Measurements from ENCODE around the gene UNC50. TPM values are rescaled to one million over a fixed set of nuclear protein-coding genes. Genes with fewer than 3 reads are reported as not detected.
A peak's percentile ranks its signal among the peaks of the same experiment; 100 is the strongest.

Gene UNC50
- polyA plus RNA-seq = 57.4 TPM
- long read RNA-seq, donor 1, transcript UNC50-201 (6 exons, 1,143 nt) = major isoform, 14 of 20 reads
- long read RNA-seq, donor 1, partial matches to known transcripts = 5 of 20 reads
- long read RNA-seq, donor 1, other reads (novel, unspliced or antisense) = 0 of 20 reads
- long read RNA-seq, donor 2, transcript UNC50-201 (6 exons, 1,143 nt) = major isoform, 50 of 59 reads
- long read RNA-seq, donor 2, partial matches to known transcripts = 0 of 59 reads
- long read RNA-seq, donor 2, other reads (novel, unspliced or antisense) = 5 of 59 reads
- long read RNA-seq, donor 3 = 0 reads
- long read RNA-seq, donor 4, partial matches to known transcripts = 0 of 3 reads
- long read RNA-seq, donor 4, other reads (novel, unspliced or antisense) = 0 of 3 reads
- long read RNA-seq, donor 5, transcript UNC50-201 (6 exons, 1,143 nt) = major isoform, 26 of 26 reads
- long read RNA-seq, donor 5, partial matches to known transcripts = 0 of 26 reads
- long read RNA-seq, donor 5, other reads (novel, unspliced or antisense) = 0 of 26 reads
- long read RNA-seq, donor 6, transcript UNC50-201 (6 exons, 1,143 nt) = major isoform, 24 of 25 reads
- long read RNA-seq, donor 6, partial matches to known transcripts = 0 of 25 reads
- long read RNA-seq, donor 6, other reads (novel, unspliced or antisense) = 0 of 25 reads
- long read RNA-seq, donor 7, transcript UNC50-201 (6 exons, 1,143 nt) = major isoform, 6 of 14 reads
- long read RNA-seq, donor 7, partial matches to known transcripts = 8 of 14 reads
- long read RNA-seq, donor 7, other reads (novel, unspliced or antisense) = 0 of 14 reads
- long read RNA-seq, donor 8, transcript UNC50-201 (6 exons, 1,143 nt) = major isoform, 37 of 46 reads
- long read RNA-seq, donor 8, partial matches to known transcripts = 0 of 46 reads
- long read RNA-seq, donor 8, other reads (novel, unspliced or antisense) = 7 of 46 reads
- long read RNA-seq, donor 9, transcript UNC50-201 (6 exons, 1,143 nt) = major isoform, 28 of 31 reads
- long read RNA-seq, donor 9, partial matches to known transcripts = 0 of 31 reads
- long read RNA-seq, donor 9, other reads (novel, unspliced or antisense) = 0 of 31 reads
- long read RNA-seq, donor 10, transcript UNC50-201 (6 exons, 1,143 nt) = major isoform, 34 of 47 reads
- long read RNA-seq, donor 10, partial matches to known transcripts = 11 of 47 reads
- long read RNA-seq, donor 10, other reads (novel, unspliced or antisense) = 0 of 47 reads
- long read RNA-seq, donor 11, transcript UNC50-201 (6 exons, 1,143 nt) = major isoform, 24 of 38 reads
- long read RNA-seq, donor 11, partial matches to known transcripts = 12 of 38 reads
- long read RNA-seq, donor 11, other reads (novel, unspliced or antisense) = 0 of 38 reads

DNA sequence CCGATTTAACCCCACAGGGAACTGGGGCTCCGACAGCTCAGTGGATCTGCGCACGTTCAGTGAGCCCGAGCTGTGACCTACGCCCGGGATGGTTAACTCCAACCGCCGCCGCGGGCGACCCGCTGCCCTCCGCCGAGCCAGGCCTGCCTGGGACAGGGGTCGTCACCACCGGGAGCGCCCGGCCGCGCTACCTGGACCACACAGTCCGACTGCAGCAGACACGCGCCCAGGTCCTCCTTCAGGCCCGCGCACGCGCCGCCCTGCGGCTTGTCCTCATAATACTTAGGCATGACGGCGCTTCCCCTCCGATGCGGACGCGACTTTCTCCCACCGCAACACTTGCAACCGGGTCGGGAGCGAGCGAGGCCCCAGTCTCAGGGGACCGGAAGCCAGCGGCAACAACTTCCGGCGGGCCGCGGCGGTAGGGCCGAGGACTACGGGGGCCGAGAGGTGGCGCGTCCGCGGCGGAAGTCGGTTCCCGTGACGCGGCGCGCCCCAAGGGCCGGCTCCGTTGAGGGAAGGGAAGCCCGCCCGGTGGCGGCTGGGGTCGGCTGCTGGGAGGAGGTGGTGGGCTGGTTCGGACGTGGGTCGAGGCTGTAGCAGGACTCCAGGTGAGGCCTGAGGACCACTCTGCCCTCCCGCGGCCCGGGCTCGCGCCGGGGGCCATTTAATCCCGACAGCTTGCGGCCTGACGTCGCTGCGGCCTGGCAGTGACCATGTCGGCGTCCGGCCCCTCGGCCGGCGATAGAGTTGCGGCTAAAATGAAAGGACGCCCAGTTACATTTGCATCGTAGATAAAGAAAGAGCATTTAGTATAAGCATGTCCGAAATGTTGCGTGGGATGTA is at the start of gene UNC50, which contains the start of gene COA5:
Gene UNC50 (plus strand): TSS at position 474 of the 846 bp plus-strand sequence. CDS start 1,171 bp downstream, outside the sequence.
Gene COA5 (minus strand): TSS at position 397 of the 846 bp plus-strand sequence. CDS start 107 bp downstream, at position 290.
- no CpG with 5 or more reads among the region's 93 CpGs for WGBS (ENCODE audit: insufficient coverage, low lambda C conversion rate)

GRCh38 chr2:98558852-98559530 is 49.4 kb upstream of the UNC50 start:
- WGBS (ENCODE audit: insufficient coverage, low lambda C conversion rate) = no CpG with 5 or more reads among the region's 16 CpGs
- no peaks in the 10 kb centered on the region for H3K4me1 ChIP-seq (ENCODE audit: control insufficient read depth, insufficient read depth, low read length)
- no peak for DNase-seq
- H3K27me3 ChIP-seq (ENCODE audit: control insufficient read depth, insufficient read depth, low read length) = no peaks in the 10 kb centered on the region
- no peak overlapping the region for H3K4me3 ChIP-seq (ENCODE audit: low read length)
- H3K27ac ChIP-seq (ENCODE audit: low read length) = no peak overlapping the region
- peaks cover 40% of the 10 kb centered on the region for H3K36me3 ChIP-seq (ENCODE audit: control insufficient read depth, insufficient read depth, low read length)
- H3K9me3 ChIP-seq (ENCODE audit: control insufficient read depth, low read depth, low read length) = no peaks in the 10 kb centered on the region

More for the DNA sequence above, at the start of gene UNC50, which contains the start of gene COA5:
- Histone ChIP-seq H3K4me1 (ENCODE audit: control insufficient read depth, insufficient read depth, low read length) (peaks cover 19% of the 10 kb centered on the region), H3K36me3 (ENCODE audit: control insufficient read depth, insufficient read depth, low read length) (peaks cover 18% of the 10 kb centered on the region), H3K9me3 (ENCODE audit: control insufficient read depth, low read depth, low read length) (no peaks in the 10 kb centered on the region), H3K4me3 (ENCODE audit: low read length) (peak within 1 kb of the TSS; percentile 81), H3K27me3 (ENCODE audit: control insufficient read depth, insufficient read depth, low read length) (no peaks in the 10 kb centered on the region), H3K27ac (ENCODE audit: low read length) (peak within 1 kb of the TSS; percentile 89)
- peak; percentile 88 to 94 for DNase-seq

DNA sequence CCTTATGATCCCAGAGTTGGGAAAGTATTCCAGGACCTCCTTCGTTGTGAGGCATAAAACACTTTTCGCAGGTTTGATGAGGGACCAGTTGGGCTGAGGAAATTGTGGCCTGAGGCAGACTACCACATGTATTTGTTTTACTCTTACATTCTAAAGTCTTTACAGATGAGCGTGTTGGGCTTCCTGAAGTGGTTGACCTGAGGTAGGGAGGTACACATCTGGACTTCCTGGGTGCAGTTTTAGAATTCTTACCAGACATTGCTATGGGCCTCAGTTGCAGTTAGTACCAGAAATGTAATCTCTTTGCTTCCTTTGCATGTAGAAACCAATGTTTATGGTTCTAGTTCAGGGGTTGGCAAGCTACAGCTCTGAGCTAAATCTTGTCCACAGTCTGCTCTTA is 48.8 kb upstream of the UNC50 start:
- H3K9me3 ChIP-seq (ENCODE audit: control insufficient read depth, low read depth, low read length) = no peaks in the 10 kb centered on the region
- WGBS (ENCODE audit: insufficient coverage, low lambda C conversion rate) = no CpG with 5 or more reads among the region's 3 CpGs
- no peaks in the 10 kb centered on the region for H3K27me3 ChIP-seq (ENCODE audit: control insufficient read depth, insufficient read depth, low read length)
- H3K4me3 ChIP-seq (ENCODE audit: low read length) = no peak overlapping the region
- no peak overlapping the region for H3K27ac ChIP-seq (ENCODE audit: low read length)
- H3K36me3 ChIP-seq (ENCODE audit: control insufficient read depth, insufficient read depth, low read length) = peaks cover 34% of the 10 kb centered on the region
- no peak for DNase-seq
- no peaks in the 10 kb centered on the region for H3K4me1 ChIP-seq (ENCODE audit: control insufficient read depth, insufficient read depth, low read length)

DNA sequence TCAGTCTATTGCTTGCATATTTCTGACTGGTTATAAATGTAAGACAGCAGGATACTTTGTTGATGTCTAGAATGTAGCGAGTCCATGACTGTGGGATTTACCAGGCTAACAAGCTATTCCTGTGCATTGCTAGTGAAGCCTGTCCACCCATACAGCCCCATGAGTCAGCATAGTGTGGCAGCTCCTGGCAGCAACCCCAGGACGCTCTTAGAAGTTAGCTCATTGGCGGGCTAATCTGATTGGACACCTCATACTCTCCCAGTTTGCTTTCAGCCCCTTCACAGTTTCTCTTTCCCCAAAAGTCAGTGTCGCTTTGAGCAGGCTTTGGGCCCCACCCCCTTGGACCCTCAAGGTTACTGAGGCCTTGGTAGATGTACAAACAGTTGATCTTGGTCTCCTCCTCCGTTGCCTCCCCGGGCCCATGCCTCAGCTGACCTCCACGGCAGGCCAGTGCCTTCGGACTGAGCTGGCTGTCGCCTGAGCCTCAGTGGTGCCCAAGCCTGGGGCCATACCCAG is 48.1 kb upstream of the UNC50 start:
- peaks cover 33% of the 10 kb centered on the region for H3K36me3 ChIP-seq (ENCODE audit: control insufficient read depth, insufficient read depth, low read length)
- no peaks in the 10 kb centered on the region for H3K27me3 ChIP-seq (ENCODE audit: control insufficient read depth, insufficient read depth, low read length)
- H3K4me3 ChIP-seq (ENCODE audit: low read length) = no peak overlapping the region
- WGBS (ENCODE audit: insufficient coverage, low lambda C conversion rate) = 100% methylated on average over 1 of the region's 9 CpGs
- H3K9me3 ChIP-seq (ENCODE audit: control insufficient read depth, low read depth, low read length) = no peaks in the 10 kb centered on the region
- no peaks in the 10 kb centered on the region for H3K4me1 ChIP-seq (ENCODE audit: control insufficient read depth, insufficient read depth, low read length)
- no peak for DNase-seq
- no peak overlapping the region for H3K27ac ChIP-seq (ENCODE audit: low read length)

DNA sequence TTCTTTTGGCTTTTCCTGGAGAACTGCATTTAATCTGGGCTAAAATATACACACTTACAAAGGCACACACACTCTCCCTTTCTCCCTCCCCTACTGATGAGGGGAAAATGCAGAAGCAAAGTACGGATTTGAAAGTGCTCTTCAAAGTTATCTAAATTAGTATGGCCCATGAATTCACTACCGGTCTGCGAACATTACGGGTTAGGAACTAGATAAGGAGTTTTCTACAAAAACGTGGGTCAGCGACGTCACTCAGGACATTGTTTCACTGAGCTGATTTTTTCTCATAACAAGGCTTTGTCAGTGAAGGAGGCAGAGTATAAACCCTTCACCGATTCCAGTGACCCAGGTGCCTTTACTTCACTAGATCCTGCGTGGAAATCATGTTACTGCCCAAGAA is 47.4 kb upstream of the UNC50 start:
- H3K27me3 ChIP-seq (ENCODE audit: control insufficient read depth, insufficient read depth, low read length) = no peaks in the 10 kb centered on the region
- H3K36me3 ChIP-seq (ENCODE audit: control insufficient read depth, insufficient read depth, low read length) = peaks cover 32% of the 10 kb centered on the region
- H3K4me3 ChIP-seq (ENCODE audit: low read length) = no peak overlapping the region
- H3K9me3 ChIP-seq (ENCODE audit: control insufficient read depth, low read depth, low read length) = no peaks in the 10 kb centered on the region
- no peak for DNase-seq
- no peaks in the 10 kb centered on the region for H3K4me1 ChIP-seq (ENCODE audit: control insufficient read depth, insufficient read depth, low read length)
- WGBS (ENCODE audit: insufficient coverage, low lambda C conversion rate) = 73% methylated on average over 4 of the region's 9 CpGs
- H3K27ac ChIP-seq (ENCODE audit: low read length) = no peak overlapping the region

GRCh38 chr2:98561902-98562695 is 46.3 kb upstream of the UNC50 start:
- no peak overlapping the region for H3K4me3 ChIP-seq (ENCODE audit: low read length)
- no peaks in the 10 kb centered on the region for H3K9me3 ChIP-seq (ENCODE audit: control insufficient read depth, low read depth, low read length)
- no peaks in the 10 kb centered on the region for H3K4me1 ChIP-seq (ENCODE audit: control insufficient read depth, insufficient read depth, low read length)
- no peaks in the 10 kb centered on the region for H3K27me3 ChIP-seq (ENCODE audit: control insufficient read depth, insufficient read depth, low read length)
- 100% methylated on average over 1 of the region's 13 CpGs for WGBS (ENCODE audit: insufficient coverage, low lambda C conversion rate)
- DNase-seq = no peak
- peaks cover 34% of the 10 kb centered on the region for H3K36me3 ChIP-seq (ENCODE audit: control insufficient read depth, insufficient read depth, low read length)
- H3K27ac ChIP-seq (ENCODE audit: low read length) = no peak overlapping the region

GRCh38 chr2:98563394-98563793 is 45.0 kb upstream of the UNC50 start:
- Histone ChIP-seq H3K27ac (ENCODE audit: low read length) (no peak overlapping the region), H3K9me3 (ENCODE audit: control insufficient read depth, low read depth, low read length) (no peaks in the 10 kb centered on the region), H3K27me3 (ENCODE audit: control insufficient read depth, insufficient read depth, low read length) (no peaks in the 10 kb centered on the region), H3K4me3 (ENCODE audit: low read length) (no peak overlapping the region), H3K36me3 (ENCODE audit: control insufficient read depth, insufficient read depth, low read length) (peaks cover 42% of the 10 kb centered on the region), H3K4me1 (ENCODE audit: control insufficient read depth, insufficient read depth, low read length) (no peaks in the 10 kb centered on the region)
- DNase-seq = no peak
- WGBS (ENCODE audit: insufficient coverage, low lambda C conversion rate) = no CpG with 5 or more reads among the region's 13 CpGs

DNA sequence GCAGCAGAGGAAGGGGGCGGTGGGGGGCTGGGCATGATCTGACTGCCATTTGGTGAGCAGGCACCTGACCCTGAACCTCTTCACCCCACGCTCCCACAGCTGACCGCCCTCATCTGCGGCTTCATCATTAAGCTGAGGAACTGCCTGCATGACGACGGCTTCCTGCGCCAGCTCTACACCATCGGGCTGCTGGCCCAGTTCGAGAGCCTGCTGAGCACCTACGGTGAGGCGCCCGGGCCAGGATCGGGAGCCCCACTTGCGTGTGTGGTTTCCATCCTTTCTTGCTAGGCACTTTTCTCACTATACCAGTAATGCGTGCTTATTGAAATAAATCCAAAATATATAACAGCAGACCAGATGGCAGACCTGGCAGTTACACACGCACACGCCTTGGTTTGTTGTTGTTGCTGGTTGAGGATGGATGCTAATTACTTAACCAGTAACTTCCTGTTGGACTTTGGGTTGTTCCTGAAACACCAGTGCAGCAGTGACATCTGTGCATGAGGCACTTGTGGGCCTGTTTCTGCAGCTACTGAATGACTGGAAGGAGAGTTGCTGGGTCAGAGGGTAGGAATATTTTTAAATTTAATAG is 43.8 kb upstream of the UNC50 start:
- Histone ChIP-seq H3K4me1 (ENCODE audit: control insufficient read depth, insufficient read depth, low read length) (no peaks in the 10 kb centered on the region), H3K36me3 (ENCODE audit: control insufficient read depth, insufficient read depth, low read length) (peaks cover 45% of the 10 kb centered on the region), H3K9me3 (ENCODE audit: control insufficient read depth, low read depth, low read length) (no peaks in the 10 kb centered on the region), H3K27ac (ENCODE audit: low read length) (no peak overlapping the region), H3K27me3 (ENCODE audit: control insufficient read depth, insufficient read depth, low read length) (no peaks in the 10 kb centered on the region), H3K4me3 (ENCODE audit: low read length) (no peak overlapping the region)
- peak; percentile 23 to 51 for DNase-seq
- no CpG with 5 or more reads among the region's 17 CpGs for WGBS (ENCODE audit: insufficient coverage, low lambda C conversion rate)

All from large intestine (tissue), 12 donors.